Spinal cord (tissue), 10 donors: ENCODE measurements around the gene KRTAP5-4. TPM values are rescaled to one million over a fixed set of nuclear protein-coding genes. Genes with fewer than 3 reads are reported as not detected.
"Not testable (repeated sequence)": the region's sequence is repeated elsewhere in the genome, so short reads cannot be mapped to it uniquely, and the experiment has no call there.

Experiments used
- DNase-seq, 6 donors: peaks; one replicate each; pipeline versions ENCODE4 v3.0.0 to v3.0.0-alpha.2; 2013 to 2015; ENCODE audit warnings: low spot score in 6 of 6, low read depth in 4 of 6
- H3K27ac ChIP-seq: one replicate; pipeline ENCODE4 v1.5.1; 2013; ENCODE audit warnings: low read depth, low read length, control low read depth
- H3K27me3 ChIP-seq: one replicate; pipeline ENCODE4 v1.6.1; 2013; ENCODE audit warnings: low read length; ENCODE audit not compliant: control insufficient read depth, insufficient read depth
- H3K36me3 ChIP-seq: one replicate; pipeline ENCODE4 v1.6.1; 2013; ENCODE audit warnings: low read length; ENCODE audit not compliant: control insufficient read depth, insufficient read depth
- H3K4me1 ChIP-seq: one replicate; pipeline ENCODE4 v1.6.1; 2013; ENCODE audit warnings: low read length; ENCODE audit not compliant: control insufficient read depth, insufficient read depth
- H3K4me3 ChIP-seq: one replicate; pipeline ENCODE4 v1.5.1; 2013; ENCODE audit warnings: low read depth, low read length, control low read depth
- H3K9me3 ChIP-seq: one replicate; pipeline ENCODE4 v1.6.1; 2013; ENCODE audit warnings: low read length; ENCODE audit not compliant: control insufficient read depth, insufficient read depth
- WGBS: methylation state at CpG from one replicate; pipeline ENCODE4 v1.1.5; 2013; ENCODE audit warnings: missing lambda C conversion rate; ENCODE audit not compliant: insufficient coverage; 5-methylcytosine and 5-hydroxymethylcytosine counted together
- polyA plus RNA-seq, 2 donors: library from polyadenylated mRNA; unstranded; fragments of 120-200 nt; gene quantifications; one replicate each; pipeline ENCODE4 v1.2.1, GENCODE V29; 2013; ENCODE audit not compliant: insufficient read length in 2 of 2
- total RNA-seq, 2 donors: library from RNA; depleted of rRNA in 1 of 2; stranded (reverse); fragments of 120-200 nt in 1 of 2; fragments of >200 nt in 1 of 2; gene quantifications; one replicate each; pipeline versions ENCODE4 v1.2.3 to v1.2.4, GENCODE V29; 2013 to 2014
- donor health status: healthy.

KRTAP5-4 gene
- total and polyA plus RNA-seq, 4 donors, result 0.32 TPM; not detected in 3

GRCh38 chr11:1581976-1582375 lies 40.0 kb downstream of the KRTAP5-4 start:
- peaks cover 14% of the 10 kb centered on the region for H3K36me3 ChIP-seq
- H3K4me1 ChIP-seq, result no peaks in the 10 kb centered on the region
- no peak overlapping the region for H3K4me3 ChIP-seq
- no peak overlapping the region for H3K27ac ChIP-seq
- 86% methylated on average over 9 of the region's 9 CpGs for WGBS
- peaks cover 5% of the 10 kb centered on the region for H3K9me3 ChIP-seq
- H3K27me3 ChIP-seq, result no peaks in the 10 kb centered on the region
- DNase-seq, result no peak

GRCh38 chr11:1576825-1577224 lies 45.1 kb downstream of the KRTAP5-4 start:
- Histone ChIP-seq H3K27me3 (peaks cover 16% of the 10 kb centered on the region), H3K4me3 (no peak overlapping the region), H3K36me3 (no peaks in the 10 kb centered on the region), H3K27ac (no peak overlapping the region), H3K9me3 (peaks cover 5% of the 10 kb centered on the region), H3K4me1 (peaks cover 19% of the 10 kb centered on the region)
- DNase-seq, result no peak
- 100% methylated on average over 4 of the region's 6 CpGs for WGBS

- H3K4me3 ChIP-seq, H3K9me3 ChIP-seq, H3K27ac ChIP-seq, DNase-seq, H3K36me3 ChIP-seq: not testable (repeated sequence)
- H3K4me1 ChIP-seq, result peaks cover 25% of the 10 kb centered on the region
- 75% methylated on average over 14 of the region's 16 CpGs for WGBS
- H3K27me3 ChIP-seq, result peaks cover 16% of the 10 kb centered on the region
Measured at GRCh38 chr11:1575756-1576155, 46.2 kb downstream of the KRTAP5-4 start.

GRCh38 chr11:1574933-1575242 lies 47.0 kb downstream of the KRTAP5-4 start:
- DNase-seq, result no peak
- Histone ChIP-seq H3K27me3 (peaks cover 16% of the 10 kb centered on the region), H3K9me3 (peaks cover 5% of the 10 kb centered on the region), H3K36me3 (peaks cover 6% of the 10 kb centered on the region), H3K4me3 (no peak overlapping the region), H3K27ac (no peak overlapping the region), H3K4me1 (peaks cover 34% of the 10 kb centered on the region)
- 40% methylated on average over 1 of the region's 7 CpGs for WGBS

- Histone ChIP-seq H3K27me3 (peaks cover 16% of the 10 kb centered on the region), H3K4me1 (peaks cover 39% of the 10 kb centered on the region), H3K27ac (no peak overlapping the region), H3K36me3 (peaks cover 11% of the 10 kb centered on the region), H3K9me3 (peaks cover 5% of the 10 kb centered on the region), H3K4me3 (peak overlapping the region; percentile 40)
- under 1% methylated on average over 64 of the region's 64 CpGs for WGBS
- peak in 2 of 6 donors; percentile 84 to 87 for DNase-seq
Measured at GRCh38 chr11:1574238-1574932, 47.6 kb downstream of the KRTAP5-4 start.

- peak in 1 of 6 donors; percentile 42 for DNase-seq
- peaks cover 5% of the 10 kb centered on the region for H3K9me3 ChIP-seq
- H3K27ac ChIP-seq, result peak overlapping the region; percentile 33
- peaks cover 44% of the 10 kb centered on the region for H3K4me1 ChIP-seq
- peaks cover 14% of the 10 kb centered on the region for H3K36me3 ChIP-seq
- H3K4me3 ChIP-seq, result peak overlapping the region; percentile 40
- WGBS, result 6% methylated on average over 7 of the region's 7 CpGs
- peaks cover 16% of the 10 kb centered on the region for H3K27me3 ChIP-seq
Measured at GRCh38 chr11:1573903-1574237, 48.1 kb downstream of the KRTAP5-4 start.

GRCh38 chr11:1573077-1573902 lies 48.6 kb downstream of the KRTAP5-4 start:
- H3K36me3 ChIP-seq, result peaks cover 18% of the 10 kb centered on the region
- H3K4me1 ChIP-seq, result peaks cover 50% of the 10 kb centered on the region
- peak overlapping the region; percentile 40 for H3K4me3 ChIP-seq
- 2% methylated on average over 27 of the region's 37 CpGs for WGBS
- H3K27ac ChIP-seq, result peak overlapping the region; percentile 33
- peaks cover 3% of the 10 kb centered on the region for H3K9me3 ChIP-seq
- peaks cover 16% of the 10 kb centered on the region for H3K27me3 ChIP-seq
- DNase-seq, result peak in 2 of 6 donors; percentile 49 to 69

- peaks cover 59% of the 10 kb centered on the region for H3K4me1 ChIP-seq
- peaks cover 26% of the 10 kb centered on the region for H3K36me3 ChIP-seq
- H3K27me3 ChIP-seq, result peaks cover 16% of the 10 kb centered on the region
- H3K9me3 ChIP-seq, result no peaks in the 10 kb centered on the region
- peak in 5 of 6 donors; percentile 67 to 96 (median 83) for DNase-seq
- H3K4me3 ChIP-seq, result peak within 1 kb of the TSS; percentile 41
- H3K27ac ChIP-seq, result peak within 1 kb of the TSS; percentile 40
- under 1% methylated on average over 120 of the region's 124 CpGs for WGBS
Measured at GRCh38 chr11:1572197-1573076, 49.5 kb downstream of the KRTAP5-4 start, which contains the start of gene DUSP8. DUSP8 (minus strand) TSS chr11:1572271; CDS start chr11:1565826, 6,445 bp downstream.

GRCh38 chr11:1571760-1572196 lies 50.2 kb downstream of the KRTAP5-4 start:
- under 1% methylated on average over 90 of the region's 91 CpGs for WGBS

More at GRCh38 chr11:1571760-1572196, 50.2 kb downstream of the KRTAP5-4 start:
- DNase-seq, result no peak
- Histone ChIP-seq H3K4me1 (peaks cover 65% of the 10 kb centered on the region), H3K4me3 (no peak overlapping the region), H3K27me3 (peaks cover 16% of the 10 kb centered on the region), H3K36me3 (peaks cover 32% of the 10 kb centered on the region), H3K9me3 (no peaks in the 10 kb centered on the region), H3K27ac (no peak overlapping the region)
